GM18526 (cell line): ENCODE measurements around the gene RNF157.

Source experiments
- POLR2A ChIP-seq: IDR thresholded peaks from 3 replicates; pipeline ENCODE4 v1.6.1; 2011; ENCODE audit not compliant: insufficient read length; ENCODE audit errors: extremely low read depth

RNF157 gene

DNA sequence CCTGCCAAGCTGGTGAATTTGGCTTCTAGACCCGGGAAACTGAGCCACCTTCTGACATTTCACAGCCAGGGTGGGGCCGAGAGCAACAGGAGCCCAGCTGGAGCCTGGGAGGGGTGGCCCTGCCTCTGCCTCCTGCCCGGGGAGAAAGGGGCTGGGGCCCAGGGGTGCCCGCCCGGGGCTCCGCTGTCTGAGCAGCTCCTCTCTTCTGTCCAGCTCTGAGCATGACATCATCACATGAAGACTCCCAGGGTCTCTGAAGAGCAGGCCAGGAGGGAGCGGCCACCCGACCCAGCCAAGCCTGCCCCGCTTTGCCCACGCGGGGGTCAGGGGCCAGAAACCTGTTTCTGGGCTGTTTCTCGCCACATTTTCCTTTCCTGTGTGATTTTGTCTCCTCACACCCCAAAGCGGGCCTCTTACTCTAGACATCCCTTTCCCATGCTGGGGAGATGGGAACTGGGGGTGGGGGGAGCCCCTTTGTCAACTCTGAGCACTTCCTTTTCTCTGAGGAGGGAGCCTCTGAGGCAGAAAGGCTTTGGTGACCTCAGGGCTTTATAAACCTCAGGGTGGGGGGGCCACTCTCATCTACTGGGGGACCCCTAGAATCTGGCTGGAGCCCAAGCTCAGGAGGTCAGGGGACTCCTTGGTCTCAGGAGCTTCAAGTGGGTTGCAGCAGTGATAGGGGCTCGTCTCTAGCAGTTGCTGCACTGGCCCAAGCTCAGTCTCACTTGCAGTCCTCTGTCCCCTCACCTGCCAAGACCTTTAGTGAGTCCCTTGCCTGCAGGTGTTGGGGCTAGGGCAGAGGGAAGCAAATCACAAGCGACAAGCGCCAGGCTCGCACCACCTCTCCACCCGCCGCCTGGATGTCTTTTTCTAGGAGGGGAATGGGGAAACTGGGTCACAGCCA is 32.5 kb upstream of the RNF157 start:
- TF ChIP-seq POLR2A = no peak

DNA sequence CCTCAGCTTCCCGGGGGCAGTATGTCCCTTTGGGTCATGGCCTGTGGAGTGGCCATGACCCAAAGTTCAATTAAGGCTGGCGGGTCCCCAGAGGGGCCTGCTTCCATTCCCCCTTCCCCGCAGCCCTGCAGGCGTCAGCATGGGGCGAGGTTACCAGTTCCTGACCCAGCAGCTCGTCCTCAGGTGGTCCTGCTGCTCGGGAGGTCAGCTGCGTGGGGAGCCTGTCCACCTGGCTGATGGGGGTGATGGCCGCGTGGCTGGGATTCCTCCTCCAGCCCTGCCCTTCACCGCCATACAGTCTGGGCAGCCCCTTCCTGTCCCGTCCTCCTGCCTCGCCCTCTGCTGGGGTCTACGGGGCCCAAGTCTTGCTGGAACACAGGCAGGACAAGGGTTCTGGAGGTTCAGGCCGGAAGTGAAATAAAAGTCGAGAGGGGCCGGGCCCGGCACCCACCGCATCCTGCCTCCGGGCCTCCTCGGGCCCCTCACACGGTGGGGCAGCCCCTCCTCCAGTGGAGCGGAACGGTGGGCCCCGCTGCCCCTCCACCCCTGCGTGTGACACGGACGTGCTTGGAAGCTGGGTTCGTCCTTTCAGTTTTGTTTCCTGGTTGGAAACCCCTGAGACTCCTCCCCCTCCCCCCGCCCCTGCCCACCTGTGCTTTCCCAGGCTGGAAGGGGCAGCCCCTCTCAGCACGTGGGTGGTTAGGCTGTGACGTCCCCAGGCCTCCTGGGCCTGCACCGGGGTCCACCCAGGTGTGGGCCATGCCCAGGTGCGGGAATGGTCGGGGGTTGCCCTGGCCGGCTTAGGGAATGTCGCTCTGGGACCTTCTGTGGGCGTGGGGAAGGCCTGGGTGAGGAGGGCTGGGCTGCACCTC is 31.6 kb upstream of the RNF157 start:
- TF ChIP-seq POLR2A = peak; percentile 94

- TF ChIP-seq POLR2A = peak; percentile 52
Measured at GRCh38 chr17:76270770-76271668, 30.7 kb upstream of the RNF157 start.

DNA sequence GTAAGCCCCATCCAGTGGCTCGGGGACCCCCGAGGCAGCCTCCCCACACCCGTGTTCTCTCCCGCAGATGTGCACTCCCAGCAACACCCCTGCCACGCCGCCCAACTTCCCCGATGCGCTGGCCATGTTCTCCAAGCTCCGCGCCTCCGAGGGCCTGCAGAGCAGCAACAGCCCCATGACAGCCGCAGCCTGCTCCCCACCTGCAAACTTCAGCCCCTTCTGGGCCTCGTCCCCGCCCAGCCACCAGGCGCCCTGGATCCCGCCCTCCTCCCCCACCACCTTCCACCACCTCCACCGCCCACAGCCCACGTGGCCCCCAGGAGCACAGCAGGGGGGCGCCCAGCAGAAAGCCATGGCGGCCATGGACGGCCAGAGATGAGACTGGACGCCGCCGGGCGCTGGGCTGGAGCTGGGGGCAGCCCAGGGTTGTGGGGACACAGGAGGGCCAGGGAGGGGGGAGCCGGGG is 29.9 kb upstream of the RNF157 start:
- no peak for TF ChIP-seq POLR2A

GRCh38 chr17:76268991-76269981 is 29.0 kb upstream of the RNF157 start:
- TF ChIP-seq POLR2A = peak; percentile 39

DNA sequence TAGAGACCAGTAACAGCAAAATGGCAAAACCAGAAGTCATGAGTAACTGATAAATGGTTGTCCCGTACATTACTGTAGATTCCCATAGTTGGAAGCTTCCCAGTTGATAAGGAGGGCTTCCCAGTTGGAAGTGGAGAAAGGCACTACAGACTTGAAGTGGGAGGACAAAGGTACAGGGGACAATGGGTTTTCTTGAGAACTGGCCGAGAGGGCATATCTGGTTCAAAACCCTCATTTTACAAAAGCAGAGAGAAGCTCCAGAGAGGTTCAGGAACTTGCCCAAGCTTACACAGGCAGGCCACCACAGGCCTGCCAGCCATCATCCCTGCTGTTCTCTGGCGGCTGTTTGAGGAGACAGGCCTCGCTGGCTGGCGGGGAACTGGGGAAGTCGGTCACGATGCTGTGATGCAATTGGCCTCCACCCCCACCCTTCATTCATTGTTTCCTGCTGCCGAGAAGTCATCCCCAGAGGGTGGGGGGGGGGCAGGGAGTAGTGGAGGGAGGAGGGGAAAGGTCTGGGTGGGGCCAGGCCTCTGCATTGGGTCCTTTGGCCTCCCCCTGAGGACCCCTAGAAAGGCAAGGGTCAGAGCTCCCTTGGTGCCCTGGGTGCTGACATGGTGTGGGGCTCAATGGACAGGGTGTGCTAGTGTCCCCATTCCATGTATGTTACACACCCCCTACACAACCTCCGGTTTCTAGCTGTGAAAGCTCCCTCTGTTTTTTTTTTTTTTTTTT is 27.9 kb upstream of the RNF157 start:
- peak; percentile 90 for TF ChIP-seq POLR2A

- no peak for TF ChIP-seq POLR2A
Measured at GRCh38 chr17:76267051-76267576, 26.8 kb upstream of the RNF157 start.

DNA sequence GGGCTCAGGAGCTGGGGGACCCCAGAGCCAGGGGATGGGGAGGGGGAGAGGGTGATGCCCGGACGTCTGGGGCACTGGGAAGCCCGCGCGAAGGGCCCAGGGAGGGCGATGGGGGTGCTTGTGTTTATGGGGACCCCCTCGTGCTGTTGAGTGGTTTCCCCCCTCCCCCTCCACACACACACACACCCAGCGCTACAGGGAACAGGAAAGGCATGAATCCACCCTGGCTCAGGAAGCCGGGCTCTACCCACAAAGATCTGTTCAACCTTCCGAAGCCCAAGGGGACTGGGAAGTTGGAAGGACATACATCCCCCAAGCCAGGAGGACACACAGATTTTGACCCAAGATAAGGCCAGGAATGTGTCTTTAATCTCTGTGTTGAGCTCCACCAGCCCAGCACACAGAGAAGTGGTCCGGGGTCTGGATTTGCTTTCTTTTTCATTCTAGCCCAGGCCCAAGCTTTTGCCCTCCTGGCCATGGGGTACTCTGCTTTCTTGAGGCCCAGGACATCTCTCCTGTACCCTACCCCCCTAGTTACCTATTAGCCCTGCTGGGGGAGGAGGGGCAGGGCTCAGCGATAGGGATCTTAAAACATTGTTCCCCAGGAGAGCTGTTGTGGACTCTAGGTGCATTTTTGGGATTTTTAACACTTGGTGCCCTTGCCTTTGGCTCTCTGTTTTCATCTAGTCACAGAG is 26.1 kb upstream of the RNF157 start:
- no peak for TF ChIP-seq POLR2A

GRCh38 chr17:76265624-76266243 is 25.4 kb upstream of the RNF157 start:
- no peak for TF ChIP-seq POLR2A

GRCh38 chr17:76264755-76265623 is 24.7 kb upstream of the RNF157 start, which contains the start of gene UBALD2:
TSS of gene UBALD2 (plus strand) at chr17:76265348. CDS start at chr17:76265506, 158 bp downstream.
- peak; percentile 88 for TF ChIP-seq POLR2A

DNA sequence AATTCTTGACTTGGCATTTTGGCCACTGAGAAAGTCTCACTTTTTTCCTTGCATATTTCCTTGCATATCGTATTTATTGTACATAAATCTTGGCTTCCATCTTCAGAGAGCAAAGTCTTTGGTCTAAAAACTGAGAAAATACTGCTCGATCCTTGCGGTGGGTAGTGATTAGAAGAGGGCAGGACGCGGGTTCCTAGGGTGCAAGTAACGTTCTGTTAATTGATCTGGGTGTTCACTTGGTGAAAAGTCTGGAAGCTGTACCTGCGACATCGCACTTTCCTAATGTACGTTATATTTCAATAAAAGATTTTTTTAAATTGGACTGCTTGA is 24.1 kb upstream of the RNF157 start:
- no peak for TF ChIP-seq POLR2A
